ENCODE results near the gene PIR.

DNA sequence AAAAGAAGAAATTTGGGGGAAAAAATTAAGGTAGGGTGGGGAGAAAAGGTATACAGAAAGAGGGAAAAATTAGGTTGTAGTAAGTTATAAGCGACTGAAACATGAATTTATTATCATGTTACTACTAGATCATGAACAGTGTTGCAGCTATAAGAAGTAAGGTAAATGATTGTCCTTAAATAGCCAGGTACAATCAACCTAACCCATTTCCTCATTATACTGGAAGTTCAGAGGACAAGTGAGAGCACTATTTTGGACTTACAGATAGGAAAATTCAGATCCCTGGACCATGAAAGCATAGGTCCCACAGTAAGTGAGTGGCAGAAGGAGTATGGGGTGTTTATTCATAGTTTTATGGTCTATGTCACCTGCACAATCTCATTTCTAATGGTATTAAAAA, 23.5 kb downstream of the PIR start:
- TF ChIP-seq, protein P1, sequence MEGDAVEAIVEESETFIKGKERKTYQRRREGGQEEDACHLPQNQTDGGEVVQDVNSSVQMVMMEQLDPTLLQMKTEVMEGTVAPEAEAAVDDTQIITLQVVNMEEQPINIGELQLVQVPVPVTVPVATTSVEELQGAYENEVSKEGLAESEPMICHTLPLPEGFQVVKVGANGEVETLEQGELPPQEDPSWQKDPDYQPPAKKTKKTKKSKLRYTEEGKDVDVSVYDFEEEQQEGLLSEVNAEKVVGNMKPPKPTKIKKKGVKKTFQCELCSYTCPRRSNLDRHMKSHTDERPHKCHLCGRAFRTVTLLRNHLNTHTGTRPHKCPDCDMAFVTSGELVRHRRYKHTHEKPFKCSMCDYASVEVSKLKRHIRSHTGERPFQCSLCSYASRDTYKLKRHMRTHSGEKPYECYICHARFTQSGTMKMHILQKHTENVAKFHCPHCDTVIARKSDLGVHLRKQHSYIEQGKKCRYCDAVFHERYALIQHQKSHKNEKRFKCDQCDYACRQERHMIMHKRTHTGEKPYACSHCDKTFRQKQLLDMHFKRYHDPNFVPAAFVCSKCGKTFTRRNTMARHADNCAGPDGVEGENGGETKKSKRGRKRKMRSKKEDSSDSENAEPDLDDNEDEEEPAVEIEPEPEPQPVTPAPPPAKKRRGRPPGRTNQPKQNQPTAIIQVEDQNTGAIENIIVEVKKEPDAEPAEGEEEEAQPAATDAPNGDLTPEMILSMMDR (IDR thresholded peaks at IDR 0.05) = no peak
- TF ChIP-seq, protein P2, sequence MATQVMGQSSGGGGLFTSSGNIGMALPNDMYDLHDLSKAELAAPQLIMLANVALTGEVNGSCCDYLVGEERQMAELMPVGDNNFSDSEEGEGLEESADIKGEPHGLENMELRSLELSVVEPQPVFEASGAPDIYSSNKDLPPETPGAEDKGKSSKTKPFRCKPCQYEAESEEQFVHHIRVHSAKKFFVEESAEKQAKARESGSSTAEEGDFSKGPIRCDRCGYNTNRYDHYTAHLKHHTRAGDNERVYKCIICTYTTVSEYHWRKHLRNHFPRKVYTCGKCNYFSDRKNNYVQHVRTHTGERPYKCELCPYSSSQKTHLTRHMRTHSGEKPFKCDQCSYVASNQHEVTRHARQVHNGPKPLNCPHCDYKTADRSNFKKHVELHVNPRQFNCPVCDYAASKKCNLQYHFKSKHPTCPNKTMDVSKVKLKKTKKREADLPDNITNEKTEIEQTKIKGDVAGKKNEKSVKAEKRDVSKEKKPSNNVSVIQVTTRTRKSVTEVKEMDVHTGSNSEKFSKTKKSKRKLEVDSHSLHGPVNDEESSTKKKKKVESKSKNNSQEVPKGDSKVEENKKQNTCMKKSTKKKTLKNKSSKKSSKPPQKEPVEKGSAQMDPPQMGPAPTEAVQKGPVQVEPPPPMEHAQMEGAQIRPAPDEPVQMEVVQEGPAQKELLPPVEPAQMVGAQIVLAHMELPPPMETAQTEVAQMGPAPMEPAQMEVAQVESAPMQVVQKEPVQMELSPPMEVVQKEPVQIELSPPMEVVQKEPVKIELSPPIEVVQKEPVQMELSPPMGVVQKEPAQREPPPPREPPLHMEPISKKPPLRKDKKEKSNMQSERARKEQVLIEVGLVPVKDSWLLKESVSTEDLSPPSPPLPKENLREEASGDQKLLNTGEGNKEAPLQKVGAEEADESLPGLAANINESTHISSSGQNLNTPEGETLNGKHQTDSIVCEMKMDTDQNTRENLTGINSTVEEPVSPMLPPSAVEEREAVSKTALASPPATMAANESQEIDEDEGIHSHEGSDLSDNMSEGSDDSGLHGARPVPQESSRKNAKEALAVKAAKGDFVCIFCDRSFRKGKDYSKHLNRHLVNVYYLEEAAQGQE (IDR thresholded peaks at IDR 0.05; ENCODE audit: insufficient read depth in 1 of 2, low read depth in 2 of 2, low read length in 1 of 2) = no peak

Data from Panc1 (cell line).